ENCODE results near the gene PACSIN1. TPM values are rescaled to one million over a fixed set of nuclear protein-coding genes. Genes with fewer than 3 reads are reported as not detected.

PACSIN1 gene
- total RNA-seq, 2 donors from 2014 or later, result 5.6 to 6.3 TPM

- DNase-seq (ENCODE audit: low spot score), result no peak
- TF ChIP-seq CTCF (IDR thresholded peaks at IDR 0.05), result no peak
- Histone ChIP-seq H3K27me3 (no peaks in the 10 kb centered on the region), H3K27ac (no peak overlapping the region), H3K9me3 (no peaks in the 10 kb centered on the region), H3K4me1 (peaks cover 0 to 6% of the 10 kb centered on the region in 2 donors), H3K4me3 (no peak overlapping the region), H3K36me3 (no peaks in the 10 kb centered on the region)
These were observed 85.8 kb downstream of the PACSIN1 start for GRCh38 chr6:34551720-34552119.

- H3K4me1 ChIP-seq, result no peaks in the 10 kb centered on the region
- no peak for TF ChIP-seq CTCF (IDR thresholded peaks at IDR 0.05)
- DNase-seq (ENCODE audit: low spot score), result no peak
- H3K9me3 ChIP-seq, result no peaks in the 10 kb centered on the region
- no peaks in the 10 kb centered on the region for H3K27me3 ChIP-seq
- H3K36me3 ChIP-seq, result no peaks in the 10 kb centered on the region
- H3K4me3 ChIP-seq, result no peak overlapping the region
- no peak overlapping the region for H3K27ac ChIP-seq
These were observed 86.7 kb downstream of the PACSIN1 start for GRCh38 chr6:34552620-34553019.

GRCh38 chr6:34553146-34553545 lies 87.3 kb downstream of the PACSIN1 start:
- H3K27me3 ChIP-seq, result no peaks in the 10 kb centered on the region
- peaks cover 0 to 2% of the 10 kb centered on the region in 2 donors for H3K9me3 ChIP-seq
- no peak for DNase-seq (ENCODE audit: low spot score)
- no peaks in the 10 kb centered on the region for H3K4me1 ChIP-seq
- no peak overlapping the region for H3K27ac ChIP-seq
- no peaks in the 10 kb centered on the region for H3K36me3 ChIP-seq
- TF ChIP-seq CTCF (IDR thresholded peaks at IDR 0.05), result no peak
- H3K4me3 ChIP-seq, result no peak overlapping the region

- no peaks in the 10 kb centered on the region for H3K27me3 ChIP-seq
- no peaks in the 10 kb centered on the region for H3K36me3 ChIP-seq
- H3K4me1 ChIP-seq, result no peaks in the 10 kb centered on the region
- DNase-seq (ENCODE audit: low spot score), result no peak
- TF ChIP-seq CTCF (IDR thresholded peaks at IDR 0.05), result no peak
- peaks cover 0 to 8% of the 10 kb centered on the region in 2 donors for H3K9me3 ChIP-seq
- no peak overlapping the region for H3K27ac ChIP-seq
- H3K4me3 ChIP-seq, result no peak overlapping the region
These were observed 87.9 kb downstream of the PACSIN1 start for GRCh38 chr6:34553750-34554149.

GRCh38 chr6:34554291-34555006 lies 88.6 kb downstream of the PACSIN1 start:
- no peak for DNase-seq (ENCODE audit: low spot score)
- Histone ChIP-seq H3K4me1 (no peaks in the 10 kb centered on the region), H3K4me3 (no peak overlapping the region), H3K27ac (no peak overlapping the region), H3K27me3 (no peaks in the 10 kb centered on the region), H3K36me3 (no peaks in the 10 kb centered on the region), H3K9me3 (peaks cover 0 to 8% of the 10 kb centered on the region in 2 donors)
- TF ChIP-seq CTCF (IDR thresholded peaks at IDR 0.05), result no peak

GRCh38 chr6:34555007-34555322 lies 89.1 kb downstream of the PACSIN1 start:
- H3K9me3 ChIP-seq, result peaks cover 0 to 8% of the 10 kb centered on the region in 2 donors
- H3K36me3 ChIP-seq, result no peaks in the 10 kb centered on the region
- no peak for TF ChIP-seq CTCF (IDR thresholded peaks at IDR 0.05)
- no peaks in the 10 kb centered on the region for H3K27me3 ChIP-seq
- H3K4me1 ChIP-seq, result no peaks in the 10 kb centered on the region
- no peak overlapping the region for H3K4me3 ChIP-seq
- no peak overlapping the region for H3K27ac ChIP-seq
- DNase-seq (ENCODE audit: low spot score), result no peak
